Astrocyte of the cerebellum (primary cell): ENCODE results near the gene LHPP.

Experiments
- DNase-seq: peaks from one replicate; pipeline ENCODE4 v3.0.0-alpha.2; 2011; ENCODE audit warnings: low read depth
- H3K4me3 ChIP-seq: 2 replicates; pipeline ENCODE4 v1.5.1; 2011; ENCODE audit warnings: mild to moderate bottlenecking, low read depth, low read length, moderate library complexity
- in situ Hi-C: cut with HindIII; loops from 2 replicates; pipeline ENCODE4 v1.10.0; 2017; ENCODE audit warnings: low sequenced_read_pairs
- TF ChIP-seq, protein P1 (sequence below): IDR thresholded peaks from 2 replicates; pipeline ENCODE4 v1.5.1; 2012; ENCODE audit warnings: low read length, low read depth, moderate library complexity, mild to moderate bottlenecking; ENCODE audit errors: missing control alignments

Gene LHPP

DNA sequence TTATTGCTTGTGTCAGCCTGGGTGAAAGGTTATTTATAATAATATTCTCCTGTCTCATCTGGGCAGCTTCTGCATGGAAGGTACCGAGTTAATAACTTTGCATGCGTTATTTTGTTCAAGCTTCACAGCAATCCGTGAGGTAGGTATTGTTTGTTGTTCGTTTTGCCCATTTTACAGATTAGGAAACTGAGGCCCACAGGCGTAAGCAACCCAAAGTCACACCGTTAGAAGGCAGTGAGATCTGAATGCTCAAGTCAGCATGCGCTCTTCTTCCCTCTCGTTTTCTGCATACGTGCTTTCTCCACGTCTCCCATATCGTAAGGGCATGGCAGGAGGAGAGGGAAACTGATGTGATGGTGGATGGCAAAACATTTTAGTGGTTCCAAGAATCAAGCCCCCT is 34.1 kb downstream of the LHPP start:
- no peak for DNase-seq
- H3K4me3 ChIP-seq = no peak overlapping the region
- TF ChIP-seq, protein P1, sequence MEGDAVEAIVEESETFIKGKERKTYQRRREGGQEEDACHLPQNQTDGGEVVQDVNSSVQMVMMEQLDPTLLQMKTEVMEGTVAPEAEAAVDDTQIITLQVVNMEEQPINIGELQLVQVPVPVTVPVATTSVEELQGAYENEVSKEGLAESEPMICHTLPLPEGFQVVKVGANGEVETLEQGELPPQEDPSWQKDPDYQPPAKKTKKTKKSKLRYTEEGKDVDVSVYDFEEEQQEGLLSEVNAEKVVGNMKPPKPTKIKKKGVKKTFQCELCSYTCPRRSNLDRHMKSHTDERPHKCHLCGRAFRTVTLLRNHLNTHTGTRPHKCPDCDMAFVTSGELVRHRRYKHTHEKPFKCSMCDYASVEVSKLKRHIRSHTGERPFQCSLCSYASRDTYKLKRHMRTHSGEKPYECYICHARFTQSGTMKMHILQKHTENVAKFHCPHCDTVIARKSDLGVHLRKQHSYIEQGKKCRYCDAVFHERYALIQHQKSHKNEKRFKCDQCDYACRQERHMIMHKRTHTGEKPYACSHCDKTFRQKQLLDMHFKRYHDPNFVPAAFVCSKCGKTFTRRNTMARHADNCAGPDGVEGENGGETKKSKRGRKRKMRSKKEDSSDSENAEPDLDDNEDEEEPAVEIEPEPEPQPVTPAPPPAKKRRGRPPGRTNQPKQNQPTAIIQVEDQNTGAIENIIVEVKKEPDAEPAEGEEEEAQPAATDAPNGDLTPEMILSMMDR = no peak
- in situ Hi-C loops = no loop called here

DNA sequence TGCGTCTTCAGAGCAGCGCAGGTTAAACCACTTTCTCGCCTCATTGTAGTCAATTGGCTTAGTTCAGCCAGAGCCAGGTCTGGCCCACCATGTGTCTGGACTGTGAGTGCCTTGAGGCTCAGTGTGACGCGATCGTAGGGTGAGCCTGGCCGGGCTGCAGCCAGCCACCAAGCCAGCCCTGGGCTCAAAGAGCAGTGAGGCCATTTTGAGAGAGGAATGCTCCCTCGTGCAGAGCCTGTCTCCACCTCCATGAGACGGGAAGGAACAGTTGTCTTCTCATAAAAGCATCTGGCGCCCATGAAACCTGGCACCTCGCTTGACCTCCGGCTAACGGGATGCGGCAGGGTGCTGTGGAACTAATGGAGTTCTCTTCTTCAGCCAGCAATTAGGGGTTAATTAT is 34.5 kb downstream of the LHPP start:
- H3K4me3 ChIP-seq = no peak overlapping the region
- DNase-seq = no peak
- TF ChIP-seq, protein P1 = no peak
- in situ Hi-C loops = no loop called here

DNA sequence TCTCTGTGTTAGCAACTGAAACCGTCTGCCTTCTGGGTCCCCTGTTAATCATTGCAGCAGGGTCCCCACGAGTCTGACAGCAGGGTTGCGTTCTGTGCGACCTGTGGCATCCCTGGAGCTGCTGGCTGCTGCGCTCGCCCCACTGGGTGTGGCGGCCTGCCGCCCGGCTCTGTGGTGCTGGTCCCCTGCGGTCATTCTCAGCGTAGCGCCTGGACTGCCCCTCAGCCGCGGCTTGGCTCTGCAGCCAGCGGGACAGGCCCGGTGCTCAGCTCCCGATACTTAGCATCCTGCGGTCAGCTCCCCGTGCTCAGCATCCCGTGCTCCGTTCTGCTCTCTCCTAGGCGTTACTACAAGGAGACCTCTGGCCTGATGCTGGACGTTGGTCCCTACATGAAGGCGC is 35.0 kb downstream of the LHPP start:
- in situ Hi-C loops = no loop called here
- TF ChIP-seq, protein P1 = no peak
- no peak overlapping the region for H3K4me3 ChIP-seq
- no peak for DNase-seq

DNA sequence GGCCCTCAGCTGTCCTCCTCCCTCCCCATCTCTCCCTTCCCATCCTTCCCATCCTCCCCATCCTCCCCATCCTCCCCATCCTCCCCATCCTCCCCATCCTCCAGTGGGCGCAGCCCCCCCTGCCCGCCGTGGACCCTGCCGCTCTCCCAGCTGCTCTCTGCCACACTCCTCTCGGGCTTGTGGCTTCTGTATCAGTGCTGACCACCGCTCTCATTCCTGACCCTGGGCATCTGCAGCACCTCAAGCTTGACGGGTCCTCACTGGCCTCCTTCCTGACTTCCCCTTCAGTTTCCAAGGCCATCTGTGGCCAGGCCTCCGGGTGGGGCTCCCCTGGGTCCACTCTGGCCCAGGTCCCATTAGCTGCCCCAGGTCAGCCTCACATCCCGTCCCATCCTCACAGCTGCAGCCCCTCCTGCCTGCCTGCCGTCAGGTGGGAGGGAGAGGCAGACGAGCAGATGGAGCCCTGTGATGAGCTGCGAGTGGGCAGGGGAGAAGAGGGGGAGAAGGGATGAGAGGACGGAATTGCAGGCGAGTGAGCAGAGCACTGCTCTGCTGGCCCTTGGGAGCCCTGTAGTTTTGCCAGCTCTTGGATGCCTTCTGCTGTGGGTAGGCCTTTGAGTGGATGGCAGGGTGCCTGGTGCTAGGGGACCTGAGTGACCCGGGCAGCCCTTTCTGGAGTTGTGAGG is 35.7 kb downstream of the LHPP start:
- DNase-seq = no peak
- no peak overlapping the region for H3K4me3 ChIP-seq
- in situ Hi-C loops = no loop called here
- TF ChIP-seq, protein P1 = no peak

DNA sequence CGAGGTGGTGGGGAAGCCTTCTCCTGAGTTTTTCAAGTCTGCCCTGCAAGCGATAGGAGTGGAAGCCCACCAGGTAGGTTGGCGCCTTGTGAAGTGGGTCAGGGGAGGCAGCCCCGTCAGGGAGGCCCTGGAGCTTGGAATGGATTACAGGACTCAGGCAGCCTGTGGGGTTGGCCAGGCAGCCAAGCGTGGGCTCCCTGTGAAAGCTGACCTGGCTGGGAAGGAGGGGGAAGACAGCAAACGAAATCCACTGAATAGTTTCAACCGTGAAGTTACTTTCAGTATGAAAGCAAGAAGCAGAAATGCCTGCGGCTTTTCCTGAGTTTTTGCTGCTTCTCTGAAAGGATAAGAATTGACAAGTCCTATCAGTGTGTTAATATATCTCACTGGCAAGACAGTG is 36.4 kb downstream of the LHPP start:
- TF ChIP-seq, protein P1 = no peak
- DNase-seq = no peak
- in situ Hi-C loops = no loop called here
- no peak overlapping the region for H3K4me3 ChIP-seq

DNA sequence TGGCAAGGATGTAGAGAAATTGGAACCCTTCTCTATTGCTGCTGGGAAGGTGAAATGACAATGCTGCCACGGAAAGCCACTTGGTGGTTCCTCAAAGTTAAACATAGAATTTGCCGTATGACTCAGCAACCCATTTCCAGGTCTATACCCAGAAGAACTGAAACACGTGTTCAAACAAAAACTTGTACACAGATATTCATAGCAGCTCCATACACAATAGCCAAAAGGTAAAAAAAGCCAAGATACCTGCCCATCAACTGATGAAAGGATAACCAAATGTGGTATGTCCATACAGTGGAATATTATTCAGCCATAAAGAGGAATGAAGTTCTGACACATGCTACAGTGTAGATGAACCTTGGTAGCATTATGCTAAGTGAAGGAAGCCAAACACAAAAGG is 39.1 kb downstream of the LHPP start:
- no peak overlapping the region for H3K4me3 ChIP-seq
- TF ChIP-seq, protein P1 = no peak
- DNase-seq = no peak
- in situ Hi-C loops = no loop called here
